ENCODE data around the gene MYO1G. TPM values are rescaled to one million over a fixed set of nuclear protein-coding genes. Genes with fewer than 3 reads are reported as not detected.

Gene MYO1G
- total RNA-seq, 4 donors from 2014 or later, result 2.5 to 8.3 (median 6.4) TPM

DNA sequence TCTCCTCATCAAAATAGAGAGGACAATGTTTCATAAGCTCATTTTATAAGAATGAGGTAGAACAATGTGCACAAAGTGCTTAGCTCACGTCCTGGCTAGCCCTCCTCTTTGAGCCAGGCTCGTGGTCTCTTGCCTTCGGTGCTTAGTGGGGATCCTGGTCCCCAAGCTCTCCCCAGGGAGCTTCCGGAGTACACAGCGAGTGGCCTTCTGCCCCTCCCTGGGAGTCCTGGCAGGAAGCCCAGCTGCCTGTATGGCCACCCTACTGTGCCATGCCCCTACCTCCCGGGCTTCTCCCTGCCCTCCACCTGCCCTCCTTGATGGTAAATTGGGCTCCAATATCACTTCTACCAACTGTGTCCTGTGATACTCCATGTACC, 868 bp downstream of the MYO1G start:
- Histone ChIP-seq H3K27ac (peak overlapping the region; percentile 60 to 73 (median 66)), H3K4me3 (peak overlapping the region in 1 of 4 donors; percentile 29), H3K9me3 (no peaks in the 10 kb centered on the region), H3K27me3 (no peaks in the 10 kb centered on the region), H3K4me1 (peaks cover 0 to 21% (median 8%) of the 10 kb centered on the region in 4 donors), H3K36me3 (peaks cover 0 to 5% (median 0%) of the 10 kb centered on the region in 4 donors)
- intact Hi-C loops (cut with DNase I; ENCODE audit: low total_unique reads), result loop anchor here (10.0 kb wide), 1 partner anchor 157 kb away; no protein-coding TSS in a partner anchor
- 38% methylated on average over 6 of the region's 6 CpGs; no CpG with 5 or more reads in 1 of the 2 donors for WGBS, 2 donors (ENCODE audit: low coverage in 1 of 2)
- no peak for TF ChIP-seq POLR2A (IDR thresholded peaks at IDR 0.05)
- TF ChIP-seq EP300 (IDR thresholded peaks at IDR 0.05; ENCODE audit: low read depth), result no peak
- TF ChIP-seq POLR2AphosphoS5 (IDR thresholded peaks at IDR 0.05), result no peak
- TF ChIP-seq, protein P1, sequence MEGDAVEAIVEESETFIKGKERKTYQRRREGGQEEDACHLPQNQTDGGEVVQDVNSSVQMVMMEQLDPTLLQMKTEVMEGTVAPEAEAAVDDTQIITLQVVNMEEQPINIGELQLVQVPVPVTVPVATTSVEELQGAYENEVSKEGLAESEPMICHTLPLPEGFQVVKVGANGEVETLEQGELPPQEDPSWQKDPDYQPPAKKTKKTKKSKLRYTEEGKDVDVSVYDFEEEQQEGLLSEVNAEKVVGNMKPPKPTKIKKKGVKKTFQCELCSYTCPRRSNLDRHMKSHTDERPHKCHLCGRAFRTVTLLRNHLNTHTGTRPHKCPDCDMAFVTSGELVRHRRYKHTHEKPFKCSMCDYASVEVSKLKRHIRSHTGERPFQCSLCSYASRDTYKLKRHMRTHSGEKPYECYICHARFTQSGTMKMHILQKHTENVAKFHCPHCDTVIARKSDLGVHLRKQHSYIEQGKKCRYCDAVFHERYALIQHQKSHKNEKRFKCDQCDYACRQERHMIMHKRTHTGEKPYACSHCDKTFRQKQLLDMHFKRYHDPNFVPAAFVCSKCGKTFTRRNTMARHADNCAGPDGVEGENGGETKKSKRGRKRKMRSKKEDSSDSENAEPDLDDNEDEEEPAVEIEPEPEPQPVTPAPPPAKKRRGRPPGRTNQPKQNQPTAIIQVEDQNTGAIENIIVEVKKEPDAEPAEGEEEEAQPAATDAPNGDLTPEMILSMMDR (IDR thresholded peaks at IDR 0.05), result no peak
- in situ Hi-C loops (cut with MboI; ENCODE audit: low pct_ligation_motif_present in 1 of 4, low pct_unique_long_range_greater_than_20kb in 1 of 4, low sequenced_read_pairs in 3 of 4), result no loop called here
- DNase-seq, result peak; percentile 37

DNA sequence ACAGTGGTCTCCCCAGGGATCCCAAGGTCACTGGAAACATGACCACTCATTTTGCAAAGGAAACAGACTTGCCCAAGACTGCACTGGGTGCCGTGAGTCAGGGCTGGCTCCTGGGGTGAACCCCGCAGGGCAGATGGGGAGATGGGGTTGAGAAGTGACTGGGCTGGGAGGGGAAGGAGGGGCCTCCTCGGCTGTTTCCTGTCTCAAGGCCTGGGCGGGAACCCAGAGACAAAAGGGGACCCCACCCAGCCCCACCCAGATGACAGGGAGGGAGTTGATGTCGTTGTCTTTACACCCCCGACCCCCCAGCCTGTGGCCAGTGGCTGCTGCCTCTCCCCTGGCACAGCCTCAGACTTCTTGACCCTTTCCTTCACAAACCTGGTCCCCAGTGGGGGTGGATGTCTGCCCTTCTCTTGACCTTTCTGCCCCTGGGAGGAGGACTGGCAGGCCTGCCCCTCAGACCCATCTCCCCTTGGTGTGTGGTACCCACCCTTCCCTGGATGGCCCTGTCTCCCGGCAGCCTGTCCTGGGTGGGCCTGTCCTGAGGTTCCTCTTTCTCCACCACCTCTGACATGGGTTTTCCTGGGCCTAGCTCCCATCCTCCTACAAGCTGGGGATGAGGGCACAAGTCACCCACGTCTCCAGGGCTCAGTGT, 1.4 kb downstream of the MYO1G start:
- H3K27ac ChIP-seq, result peak overlapping the region in 3 of 4 donors; percentile 60 to 73 (median 68)
- WGBS, 2 donors (ENCODE audit: low coverage in 1 of 2), result 35% methylated on average over 7 of the region's 8 CpGs; no CpG with 5 or more reads in 1 of the 2 donors
- H3K4me3 ChIP-seq, result peak overlapping the region in 1 of 4 donors; percentile 29
- intact Hi-C loops (cut with DNase I; ENCODE audit: low total_unique reads) (loop anchor here (10.0 kb wide), 1 partner anchor 157 kb away; no protein-coding TSS in a partner anchor), in situ Hi-C loops (cut with MboI; ENCODE audit: low pct_ligation_motif_present in 1 of 4, low pct_unique_long_range_greater_than_20kb in 1 of 4, low sequenced_read_pairs in 3 of 4) (no loop called here)
- no peaks in the 10 kb centered on the region for H3K36me3 ChIP-seq
- peaks cover 0 to 21% (median 8%) of the 10 kb centered on the region in 4 donors for H3K4me1 ChIP-seq
- DNase-seq, result no peak
- TF ChIP-seq, protein P1 (IDR thresholded peaks at IDR 0.05), result no peak
- TF ChIP-seq POLR2A (IDR thresholded peaks at IDR 0.05) (no peak), POLR2AphosphoS5 (IDR thresholded peaks at IDR 0.05) (no peak), EP300 (IDR thresholded peaks at IDR 0.05; ENCODE audit: low read depth) (no peak)
- H3K27me3 ChIP-seq, result no peaks in the 10 kb centered on the region
- H3K9me3 ChIP-seq, result no peaks in the 10 kb centered on the region

DNA sequence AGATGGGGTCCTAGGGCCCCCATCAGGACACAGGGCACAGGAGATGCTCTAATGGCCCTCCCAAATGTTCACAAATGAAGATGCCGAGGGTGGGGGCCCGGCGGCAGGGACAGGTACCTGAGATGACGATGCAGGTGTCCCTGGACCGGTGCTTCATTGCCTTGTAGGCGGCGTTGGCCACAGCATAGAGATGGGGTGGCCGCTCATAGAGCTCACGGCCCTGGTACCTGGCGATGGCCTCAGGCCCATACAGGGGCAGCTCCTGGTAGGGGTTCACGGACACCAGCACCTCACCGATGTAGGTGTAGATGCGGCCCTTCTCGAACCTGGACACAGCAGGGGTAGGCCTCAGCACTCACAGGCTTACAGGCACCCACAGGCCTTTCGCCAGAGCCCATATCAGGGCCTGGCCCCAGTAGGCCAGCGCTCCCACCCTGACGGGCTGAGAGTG, 2.0 kb downstream of the MYO1G start:
- no peaks in the 10 kb centered on the region for H3K36me3 ChIP-seq
- DNase-seq, result no peak
- H3K27me3 ChIP-seq, result no peaks in the 10 kb centered on the region
- peaks cover 0 to 21% (median 8%) of the 10 kb centered on the region in 4 donors for H3K4me1 ChIP-seq
- H3K4me3 ChIP-seq, result no peak overlapping the region
- intact Hi-C loops (cut with DNase I; ENCODE audit: low total_unique reads), result loop anchor here (10.0 kb wide), 1 partner anchor 158 kb away; no protein-coding TSS in a partner anchor
- in situ Hi-C loops (cut with MboI; ENCODE audit: low pct_ligation_motif_present in 1 of 4, low pct_unique_long_range_greater_than_20kb in 1 of 4, low sequenced_read_pairs in 3 of 4), result no loop called here
- H3K9me3 ChIP-seq, result no peaks in the 10 kb centered on the region
- TF ChIP-seq EP300 (IDR thresholded peaks at IDR 0.05; ENCODE audit: low read depth) (no peak), POLR2AphosphoS5 (IDR thresholded peaks at IDR 0.05) (no peak), POLR2A (IDR thresholded peaks at IDR 0.05) (no peak)
- TF ChIP-seq, protein P1 (IDR thresholded peaks at IDR 0.05), result no peak
- WGBS, 2 donors (ENCODE audit: low coverage in 1 of 2), result 95% methylated on average over 14 of the region's 17 CpGs; no CpG with 5 or more reads in 1 of the 2 donors
- no peak overlapping the region for H3K27ac ChIP-seq

DNA sequence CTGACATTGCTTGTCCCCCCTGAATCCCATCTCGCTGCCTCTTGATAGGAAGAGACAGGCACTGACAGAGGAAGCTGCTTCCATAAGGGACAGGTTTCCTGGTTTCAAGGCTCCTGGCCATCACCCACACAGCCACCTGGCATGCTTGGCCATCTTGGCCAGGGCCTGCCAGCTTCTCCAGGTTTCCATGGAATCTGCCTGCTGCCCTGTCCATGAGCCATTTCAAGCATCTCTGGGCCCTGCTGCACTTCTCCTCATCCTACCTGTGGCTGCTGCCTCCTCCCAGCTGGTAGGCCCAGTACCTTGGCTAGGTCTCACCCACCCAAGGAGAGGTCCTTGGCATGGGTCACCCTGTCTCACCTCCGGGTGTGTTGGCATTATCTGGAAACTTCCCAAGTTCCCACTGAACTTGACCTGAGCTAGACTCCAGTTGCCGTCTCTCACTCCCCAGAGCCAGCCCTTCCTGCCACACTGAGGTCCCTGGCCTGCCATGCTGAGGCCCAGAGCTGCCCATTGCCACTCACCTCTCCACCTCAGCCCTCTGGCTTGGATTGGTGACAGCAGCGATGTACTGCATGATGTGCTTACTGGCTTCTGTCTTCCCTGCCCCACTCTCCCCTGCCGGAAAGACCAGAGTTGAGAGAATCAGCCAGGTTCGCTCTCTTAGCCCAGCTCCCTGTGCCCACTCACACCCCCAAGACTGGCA, 2.6 kb downstream of the MYO1G start:
- H3K4me1 ChIP-seq, result peaks cover 0 to 17% (median 8%) of the 10 kb centered on the region in 4 donors
- H3K9me3 ChIP-seq, result no peaks in the 10 kb centered on the region
- H3K36me3 ChIP-seq, result no peaks in the 10 kb centered on the region
- H3K27me3 ChIP-seq, result no peaks in the 10 kb centered on the region
- TF ChIP-seq POLR2AphosphoS5 (IDR thresholded peaks at IDR 0.05) (no peak), EP300 (IDR thresholded peaks at IDR 0.05; ENCODE audit: low read depth) (no peak), POLR2A (IDR thresholded peaks at IDR 0.05) (no peak)
- 91% methylated on average over 6 of the region's 6 CpGs; no CpG with 5 or more reads in 1 of the 2 donors for WGBS, 2 donors (ENCODE audit: low coverage in 1 of 2)
- no peak overlapping the region for H3K27ac ChIP-seq
- intact Hi-C loops (cut with DNase I; ENCODE audit: low total_unique reads), result loop anchor here (10.0 kb wide), 1 partner anchor 159 kb away; no protein-coding TSS in a partner anchor
- DNase-seq, result no peak
- in situ Hi-C loops (cut with MboI; ENCODE audit: low pct_ligation_motif_present in 1 of 4, low pct_unique_long_range_greater_than_20kb in 1 of 4, low sequenced_read_pairs in 3 of 4), result no loop called here
- no peak overlapping the region for H3K4me3 ChIP-seq
